ENCODE data around the gene POLR1E.

DNA sequence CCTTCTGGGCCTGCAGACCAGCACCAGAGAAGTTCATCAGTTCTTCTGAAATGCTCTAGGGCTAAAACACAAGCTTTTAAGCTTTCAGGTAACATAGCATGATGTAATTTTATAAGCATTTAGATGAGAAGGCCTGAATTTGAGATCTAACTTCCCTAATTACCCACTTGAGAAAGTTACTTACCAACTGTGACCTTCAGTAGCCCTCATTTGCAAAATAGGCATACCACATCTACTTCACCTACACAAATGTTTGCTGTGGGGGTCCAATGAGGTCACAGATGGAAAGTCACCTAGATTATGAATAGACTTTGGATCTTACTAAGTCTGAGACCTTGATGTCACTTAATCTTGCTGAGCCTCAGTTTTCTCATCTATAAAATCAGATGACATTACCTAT is 53.9 kb downstream of the POLR1E start:
- TF ChIP-seq, protein P1, sequence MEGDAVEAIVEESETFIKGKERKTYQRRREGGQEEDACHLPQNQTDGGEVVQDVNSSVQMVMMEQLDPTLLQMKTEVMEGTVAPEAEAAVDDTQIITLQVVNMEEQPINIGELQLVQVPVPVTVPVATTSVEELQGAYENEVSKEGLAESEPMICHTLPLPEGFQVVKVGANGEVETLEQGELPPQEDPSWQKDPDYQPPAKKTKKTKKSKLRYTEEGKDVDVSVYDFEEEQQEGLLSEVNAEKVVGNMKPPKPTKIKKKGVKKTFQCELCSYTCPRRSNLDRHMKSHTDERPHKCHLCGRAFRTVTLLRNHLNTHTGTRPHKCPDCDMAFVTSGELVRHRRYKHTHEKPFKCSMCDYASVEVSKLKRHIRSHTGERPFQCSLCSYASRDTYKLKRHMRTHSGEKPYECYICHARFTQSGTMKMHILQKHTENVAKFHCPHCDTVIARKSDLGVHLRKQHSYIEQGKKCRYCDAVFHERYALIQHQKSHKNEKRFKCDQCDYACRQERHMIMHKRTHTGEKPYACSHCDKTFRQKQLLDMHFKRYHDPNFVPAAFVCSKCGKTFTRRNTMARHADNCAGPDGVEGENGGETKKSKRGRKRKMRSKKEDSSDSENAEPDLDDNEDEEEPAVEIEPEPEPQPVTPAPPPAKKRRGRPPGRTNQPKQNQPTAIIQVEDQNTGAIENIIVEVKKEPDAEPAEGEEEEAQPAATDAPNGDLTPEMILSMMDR (IDR thresholded peaks at IDR 0.05 in 4 of 5, conservative IDR thresholded peaks at IDR 0.05 in 1 of 5), result no peak
- TF ChIP-seq POLR2A (IDR thresholded peaks at IDR 0.05), result no peak
